WTC11 (cell line): ENCODE data around the gene OCRL.
A peak's percentile ranks its signal among the peaks of the same experiment; 100 is the strongest.

Experiments used
- ATF1 ChIP-seq: sonication (generic); formaldehyde crosslinking; IDR thresholded peaks from 2 replicates; pipeline ENCODE4 v1.8.1; 2023; ENCODE audit warnings: mild to moderate bottlenecking, moderate library complexity, missing genetic modification reagents
- ATF2 ChIP-seq: sonication (generic); formaldehyde crosslinking; IDR thresholded peaks from 2 replicates; pipeline ENCODE4 v1.8.1; 2022; ENCODE audit warnings: low read depth, missing genetic modification reagents, borderline replicate concordance
- CBFB ChIP-seq: sonication (generic); formaldehyde crosslinking; IDR thresholded peaks from 2 replicates; pipeline ENCODE4 v1.8.1; 2022; ENCODE audit warnings: mild to moderate bottlenecking, low read depth, missing genetic modification reagents
- CREB1 ChIP-seq: sonication (generic); formaldehyde crosslinking; IDR thresholded peaks from 2 replicates; pipeline ENCODE4 v1.8.0; 2023; ENCODE audit warnings: mild to moderate bottlenecking, missing genetic modification reagents
- CREM ChIP-seq: sonication (generic); formaldehyde crosslinking; IDR thresholded peaks from 2 replicates; pipeline ENCODE4 v1.8.1; 2022; ENCODE audit warnings: mild to moderate bottlenecking, missing genetic modification reagents, moderate library complexity
- FOXJ3 ChIP-seq: sonication (generic); formaldehyde crosslinking; IDR thresholded peaks from 2 replicates; pipeline ENCODE4 v1.9.0; 2021; ENCODE audit warnings: missing genetic modification reagents, mild to moderate bottlenecking, borderline replicate concordance
- FOXP4 ChIP-seq: sonication (generic); formaldehyde crosslinking; IDR thresholded peaks from 2 replicates; pipeline ENCODE4 v1.8.0; 2022; ENCODE audit warnings: mild to moderate bottlenecking, missing genetic modification reagents
- GABPB1 ChIP-seq: sonication (generic); formaldehyde crosslinking; IDR thresholded peaks from 2 replicates; pipeline ENCODE4 v1.8.1; 2023; ENCODE audit warnings: mild to moderate bottlenecking, missing genetic modification reagents
- MAX ChIP-seq: sonication (generic); formaldehyde crosslinking; IDR thresholded peaks from 2 replicates; pipeline ENCODE4 v1.8.0; 2022; ENCODE audit warnings: mild to moderate bottlenecking, missing genetic modification reagents
- NR2C2 ChIP-seq: sonication (generic); formaldehyde crosslinking; IDR thresholded peaks from 2 replicates; pipeline ENCODE4 v1.8.0; 2022; ENCODE audit warnings: mild to moderate bottlenecking, missing genetic modification reagents
- SP1 ChIP-seq: sonication (generic); formaldehyde crosslinking; conservative IDR thresholded peaks from 2 replicates; pipeline ENCODE4 v1.8.1; 2022; ENCODE audit warnings: missing genetic modification reagents
- TEAD4 ChIP-seq: sonication (generic); formaldehyde crosslinking; IDR thresholded peaks from 2 replicates; pipeline ENCODE4 v1.8.0; 2022; ENCODE audit warnings: mild to moderate bottlenecking, missing genetic modification reagents
- ZNF121 ChIP-seq: sonication (generic); formaldehyde crosslinking; IDR thresholded peaks from 2 replicates; pipeline ENCODE4 v1.8.0; 2023; ENCODE audit warnings: missing genetic modification reagents
- TF ChIP-seq, protein P1 (sequence below): fragments of 200-600 bp; IDR thresholded peaks from 2 replicates; pipeline ENCODE4 v1.8.0; 2022; ENCODE audit warnings: antibody characterized with exemption

GRCh38 chrX:129637217-129638109, 97.4 kb downstream of the OCRL start:
- TF ChIP-seq CBFB (CRISPR knock-in tag) (no peak), TEAD4 (no peak), ATF1 (CRISPR knock-in tag) (no peak), SP1 (CRISPR knock-in tag) (no peak), NR2C2 (CRISPR knock-in tag) (no peak), MAX (CRISPR knock-in tag) (no peak), FOXP4 (CRISPR knock-in tag) (no peak), CREB1 (CRISPR knock-in tag) (no peak), FOXJ3 (CRISPR knock-in tag) (no peak), GABPB1 (CRISPR knock-in tag) (no peak), CREM (no peak), ATF2 (no peak), ZNF121 (CRISPR knock-in tag) (no peak)
- TF ChIP-seq, protein P1, sequence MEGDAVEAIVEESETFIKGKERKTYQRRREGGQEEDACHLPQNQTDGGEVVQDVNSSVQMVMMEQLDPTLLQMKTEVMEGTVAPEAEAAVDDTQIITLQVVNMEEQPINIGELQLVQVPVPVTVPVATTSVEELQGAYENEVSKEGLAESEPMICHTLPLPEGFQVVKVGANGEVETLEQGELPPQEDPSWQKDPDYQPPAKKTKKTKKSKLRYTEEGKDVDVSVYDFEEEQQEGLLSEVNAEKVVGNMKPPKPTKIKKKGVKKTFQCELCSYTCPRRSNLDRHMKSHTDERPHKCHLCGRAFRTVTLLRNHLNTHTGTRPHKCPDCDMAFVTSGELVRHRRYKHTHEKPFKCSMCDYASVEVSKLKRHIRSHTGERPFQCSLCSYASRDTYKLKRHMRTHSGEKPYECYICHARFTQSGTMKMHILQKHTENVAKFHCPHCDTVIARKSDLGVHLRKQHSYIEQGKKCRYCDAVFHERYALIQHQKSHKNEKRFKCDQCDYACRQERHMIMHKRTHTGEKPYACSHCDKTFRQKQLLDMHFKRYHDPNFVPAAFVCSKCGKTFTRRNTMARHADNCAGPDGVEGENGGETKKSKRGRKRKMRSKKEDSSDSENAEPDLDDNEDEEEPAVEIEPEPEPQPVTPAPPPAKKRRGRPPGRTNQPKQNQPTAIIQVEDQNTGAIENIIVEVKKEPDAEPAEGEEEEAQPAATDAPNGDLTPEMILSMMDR, result peak; percentile 87
